Measurements from ENCODE around the gene TTLL10.

TTLL10 gene

DNA sequence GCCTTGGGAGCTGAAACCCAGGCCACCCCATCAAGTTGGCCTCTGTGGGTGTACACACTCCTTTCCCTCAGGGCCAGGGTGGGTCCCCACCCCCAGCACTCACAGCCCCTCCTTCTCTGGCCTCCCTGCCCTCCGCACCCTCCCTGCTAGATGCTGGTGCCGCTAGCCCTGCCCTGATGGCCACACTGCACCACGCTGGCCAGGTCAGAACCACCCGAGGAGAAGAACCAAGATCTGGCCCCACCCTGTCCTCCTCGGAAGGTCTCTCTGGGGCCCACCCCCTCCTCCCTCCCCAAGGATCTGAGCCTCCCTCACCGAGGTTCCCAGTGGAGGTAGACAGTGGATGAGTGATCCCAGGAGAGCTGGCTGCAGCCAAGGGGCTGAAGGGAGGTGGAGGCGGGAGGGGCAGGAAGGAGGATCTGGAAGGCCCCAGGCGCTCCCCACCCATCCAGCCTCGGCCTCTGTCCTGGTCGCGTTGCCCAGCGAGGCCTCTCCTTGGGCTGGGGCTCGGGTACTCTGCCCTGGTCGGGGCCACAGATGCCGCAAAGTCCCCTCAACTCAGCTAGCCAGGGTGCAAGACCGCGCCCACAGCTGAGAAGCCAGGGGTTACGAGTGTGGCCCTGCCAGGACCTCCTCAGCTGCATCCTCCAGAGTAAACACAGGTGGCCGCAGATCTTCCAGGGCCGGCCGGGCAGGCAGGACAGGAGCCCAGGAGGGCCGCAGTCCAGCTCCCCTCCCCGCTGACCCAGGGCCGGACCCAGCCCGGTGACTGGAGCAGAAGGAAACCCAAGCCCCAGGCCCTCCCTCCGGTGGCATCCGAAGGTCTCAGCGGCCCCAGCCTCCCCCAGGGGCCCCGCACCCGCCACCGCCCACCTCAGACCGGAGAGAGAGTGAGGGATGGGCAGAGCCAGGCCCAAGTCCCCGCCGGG, 63.5 kb downstream of the TTLL10 start:
- no peak for DNase-seq (ENCODE audit: low spot score)

DNA sequence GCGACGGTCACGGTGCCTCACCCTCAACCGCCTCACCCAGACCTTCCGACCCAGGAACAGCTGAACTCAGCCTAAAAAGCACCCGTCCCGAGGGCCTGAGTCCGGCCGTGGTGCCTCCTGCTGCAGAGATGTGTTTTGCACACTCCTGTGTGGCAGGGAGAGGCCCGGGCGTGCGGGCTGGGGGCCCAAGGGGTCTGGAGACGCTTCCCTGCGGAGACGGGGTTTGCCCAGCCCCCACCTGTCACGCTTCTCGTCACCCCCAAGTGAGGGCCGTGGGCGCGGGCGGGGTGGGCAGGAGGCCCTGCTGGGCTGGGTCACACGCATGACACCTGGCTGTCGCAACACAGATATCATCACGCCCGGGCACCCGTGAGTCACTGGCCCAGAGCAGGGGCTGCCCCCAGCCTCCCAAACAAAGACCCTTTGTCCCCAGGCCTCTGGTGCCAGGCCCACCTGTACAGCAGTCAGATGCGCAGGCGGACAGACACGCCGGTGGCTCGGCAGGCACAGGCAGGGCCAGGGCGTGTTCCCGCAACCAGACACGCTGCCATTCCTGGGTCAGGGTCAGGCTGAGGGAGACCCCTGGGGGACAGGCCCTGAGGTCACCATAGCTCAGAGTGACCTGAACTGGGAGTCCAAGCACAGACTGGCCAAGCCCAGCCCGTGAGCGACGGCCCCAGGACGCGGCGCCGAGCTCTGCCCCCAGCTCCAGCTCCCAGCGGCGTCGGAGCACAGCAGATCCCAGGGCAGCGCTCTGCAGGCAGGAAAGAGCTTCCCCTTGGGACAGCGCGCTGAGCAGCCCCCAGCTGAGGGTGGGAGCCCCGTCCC, 64.4 kb downstream of the TTLL10 start:
- DNase-seq (ENCODE audit: low spot score) = no peak

DNA sequence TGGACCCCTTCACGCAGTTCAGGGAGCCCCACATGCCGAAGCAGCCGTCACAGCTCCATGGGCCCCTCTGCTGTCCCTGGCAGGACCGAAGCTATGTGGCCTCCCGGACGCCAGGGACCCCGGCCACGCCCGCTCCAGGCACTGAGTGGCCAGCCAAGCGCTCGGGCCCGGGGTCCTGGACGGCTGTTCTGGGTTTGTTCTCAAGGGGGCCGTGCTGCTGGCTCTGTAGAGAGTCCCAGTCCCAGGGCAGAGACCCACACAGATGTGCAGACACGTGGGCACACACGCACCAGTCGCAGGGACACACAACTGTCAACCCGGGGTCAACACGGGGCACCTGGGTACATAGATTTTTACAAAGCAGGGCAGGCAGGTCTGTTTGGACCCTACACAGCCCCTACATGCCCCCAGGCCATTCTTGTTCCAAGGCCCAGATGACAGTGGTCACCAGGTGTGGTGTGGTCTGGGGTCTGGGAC, 65.1 kb downstream of the TTLL10 start:
- no peak for DNase-seq (ENCODE audit: low spot score)

DNA sequence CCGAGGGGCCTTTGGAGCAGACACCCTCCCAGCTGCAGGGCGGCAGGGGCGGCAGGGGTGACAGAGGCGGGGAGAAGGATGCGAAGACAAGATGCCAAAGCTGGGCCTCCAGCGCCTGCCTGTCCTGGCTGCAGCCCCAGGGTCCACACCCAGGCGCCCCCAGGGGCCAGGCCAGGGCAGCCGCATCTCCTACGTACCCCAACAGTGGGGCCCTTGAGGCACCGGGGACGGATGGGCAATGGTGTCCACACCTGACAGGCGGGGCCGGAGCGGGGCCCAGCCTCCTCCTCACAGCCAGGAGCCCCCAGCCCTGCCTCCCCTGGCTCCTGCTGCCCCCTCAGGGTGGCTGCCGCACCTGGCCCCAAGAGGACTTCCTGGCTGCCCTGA, 65.5 kb downstream of the TTLL10 start:
- DNase-seq (ENCODE audit: low spot score) = no peak

DNA sequence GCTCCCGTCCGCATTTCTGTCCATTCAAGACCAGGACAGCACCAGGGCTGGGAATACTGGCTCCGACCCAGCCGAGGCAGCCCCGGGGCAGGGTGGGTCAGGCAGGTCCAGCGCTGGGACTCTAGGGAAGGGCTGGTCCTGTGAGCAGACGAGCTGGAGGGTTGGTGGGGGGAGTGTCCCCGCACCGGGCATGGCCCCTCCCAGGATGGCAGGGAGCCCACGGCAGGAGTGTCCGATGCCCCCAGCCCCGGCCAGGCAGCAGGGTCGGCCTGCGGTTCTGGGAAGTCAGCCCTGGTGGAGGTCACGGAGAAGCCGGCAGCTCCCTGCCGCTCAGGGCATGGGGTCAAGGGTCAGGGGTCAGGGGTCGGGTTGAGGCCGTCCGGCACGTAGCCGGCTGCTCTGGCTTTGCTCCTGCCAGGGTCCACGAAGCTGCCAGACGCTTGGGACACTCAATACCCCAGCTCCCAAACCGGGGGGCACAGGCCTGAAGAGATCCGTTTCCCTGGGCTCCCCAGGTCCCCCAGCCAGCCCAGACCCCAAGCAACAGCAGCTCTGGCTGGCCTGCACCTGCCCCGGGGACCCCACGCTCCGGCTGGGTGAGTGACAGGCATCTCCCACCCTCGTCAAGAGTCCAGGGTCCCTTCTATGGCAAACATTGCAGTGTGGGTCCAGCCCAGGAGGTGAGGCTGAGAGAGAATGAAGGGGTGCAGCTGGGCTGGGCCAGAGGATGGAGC, 66.1 kb downstream of the TTLL10 start:
- DNase-seq (ENCODE audit: low spot score) = no peak

DNA sequence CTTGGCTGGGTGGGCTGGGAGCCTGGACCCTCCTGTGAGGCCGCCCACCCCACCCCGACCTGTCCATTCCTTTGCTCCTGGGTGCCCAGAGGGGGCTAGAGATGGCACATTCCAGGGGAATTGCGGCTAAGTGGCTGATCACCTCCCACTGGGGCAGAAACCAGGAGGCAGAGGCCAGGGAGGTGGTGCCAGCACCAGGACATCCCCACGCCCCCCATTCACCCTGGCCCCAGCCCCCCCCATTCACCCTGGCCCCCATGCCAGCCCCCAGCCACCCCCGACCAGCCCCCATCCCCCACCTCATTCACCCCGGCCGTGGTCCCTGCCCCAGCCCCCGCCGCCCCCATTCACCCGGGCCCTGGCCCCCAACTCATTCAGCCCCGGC, 66.7 kb downstream of the TTLL10 start:
- DNase-seq (ENCODE audit: low spot score) = no peak

DNA sequence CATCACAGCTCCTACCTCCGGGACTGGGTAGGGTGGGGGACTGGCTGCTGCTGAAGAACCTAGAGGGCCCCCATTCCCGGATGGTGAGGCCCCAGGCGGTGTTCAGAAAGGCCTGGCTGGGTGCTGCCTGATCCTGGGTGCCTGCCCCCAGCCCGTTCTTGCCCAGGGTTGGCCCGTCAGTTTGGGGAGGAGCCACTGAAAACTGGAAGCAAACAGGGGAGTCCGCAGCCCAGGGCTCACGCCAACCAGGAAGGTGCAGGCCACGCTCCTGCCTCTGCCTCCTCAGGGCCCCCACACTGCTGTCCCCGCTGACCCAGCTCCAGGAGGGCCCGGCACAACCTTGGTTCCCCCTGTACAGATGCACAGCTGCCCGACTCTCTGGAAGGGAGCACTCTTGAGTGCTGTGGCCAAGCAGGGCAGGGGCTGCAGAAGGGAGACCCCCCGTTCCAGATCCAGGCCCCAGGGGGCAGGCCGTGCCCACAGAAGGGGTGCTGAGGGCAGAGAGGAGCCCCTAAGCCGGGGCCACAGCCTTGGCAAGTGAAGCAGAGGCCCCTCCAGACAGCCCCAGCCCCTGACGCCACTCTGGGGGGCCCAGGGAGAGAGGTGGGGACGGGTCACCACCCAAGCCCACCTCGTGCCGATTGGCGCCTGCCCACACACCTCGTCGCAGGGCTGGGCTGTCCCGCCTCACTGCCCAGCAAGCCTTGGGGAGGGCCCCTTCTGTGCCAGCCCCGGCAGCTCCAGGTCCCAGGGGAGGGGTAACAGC, 67.3 kb downstream of the TTLL10 start:
- DNase-seq (ENCODE audit: low spot score) = no peak

DNA sequence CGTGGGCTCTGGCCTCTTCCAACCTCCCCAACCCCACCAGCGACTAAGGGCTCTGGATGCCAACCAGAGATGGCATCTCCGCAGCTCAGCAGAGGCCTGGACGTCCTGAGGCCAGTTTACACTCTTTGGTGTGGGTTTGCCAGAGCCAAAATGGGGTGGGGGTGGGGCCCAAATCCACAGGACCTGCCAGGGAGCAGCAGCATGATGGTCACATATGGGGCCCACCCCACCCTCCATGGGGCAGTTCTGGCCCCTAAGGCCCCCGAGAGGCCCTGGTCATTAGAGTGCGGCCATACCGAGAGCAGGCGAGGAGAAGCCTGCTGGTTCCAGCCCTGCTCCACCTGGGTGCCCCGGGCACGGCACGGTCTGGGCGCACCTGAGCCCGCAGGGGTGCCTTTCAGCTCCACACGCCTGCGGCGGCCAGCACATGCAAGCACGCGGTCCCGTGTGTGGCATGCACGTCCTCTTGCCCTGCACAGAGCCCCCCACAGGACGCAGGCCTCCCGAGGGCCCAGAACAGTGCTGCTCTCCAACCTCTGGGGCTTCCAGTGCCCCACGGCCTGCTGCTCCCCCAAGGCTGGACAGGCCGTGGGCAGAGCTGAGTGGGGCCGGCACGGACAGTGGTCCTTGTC, 68.0 kb downstream of the TTLL10 start:
- DNase-seq (ENCODE audit: low spot score) = no peak

DNA sequence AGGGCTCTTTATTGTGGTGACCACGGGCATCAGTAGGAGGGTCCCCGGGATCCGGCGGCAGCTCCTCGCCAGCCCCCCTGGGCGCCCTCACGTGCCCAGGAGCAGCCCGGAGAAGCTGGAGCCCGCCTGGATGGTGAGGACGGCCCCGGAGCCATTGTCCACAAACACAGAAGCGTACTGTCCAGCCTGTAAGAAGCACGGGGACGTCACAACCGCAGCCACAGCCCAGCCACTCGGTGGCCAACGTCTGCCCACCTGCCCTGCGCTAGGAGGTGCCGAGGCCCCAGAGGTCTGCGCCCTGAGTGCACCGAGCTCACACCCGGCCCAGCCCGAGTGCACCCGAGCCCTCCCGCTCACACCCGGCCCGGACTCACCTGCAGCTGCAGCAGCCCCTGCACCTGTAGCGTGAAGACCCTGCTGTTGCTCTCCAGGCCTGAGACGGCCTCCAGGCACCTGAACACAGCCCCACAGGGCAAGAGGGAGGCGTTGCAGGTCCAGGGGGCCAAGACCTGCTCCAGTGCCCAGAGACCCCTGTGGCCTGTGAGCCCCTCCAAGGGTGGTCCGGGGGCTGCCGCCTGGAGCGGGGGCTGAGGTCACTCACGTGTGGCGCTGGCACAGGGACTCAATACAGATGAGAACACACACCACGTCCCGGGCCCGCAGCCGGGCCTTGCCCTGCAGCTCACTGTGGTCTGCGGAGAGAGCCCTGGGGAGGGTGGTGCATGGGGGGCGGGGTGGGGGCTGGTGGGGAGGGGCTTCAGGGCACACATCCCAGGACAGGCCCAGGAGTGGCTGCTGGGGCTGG, 69.0 kb downstream of the TTLL10 start:
- no peak for DNase-seq (ENCODE audit: low spot score)

DNA sequence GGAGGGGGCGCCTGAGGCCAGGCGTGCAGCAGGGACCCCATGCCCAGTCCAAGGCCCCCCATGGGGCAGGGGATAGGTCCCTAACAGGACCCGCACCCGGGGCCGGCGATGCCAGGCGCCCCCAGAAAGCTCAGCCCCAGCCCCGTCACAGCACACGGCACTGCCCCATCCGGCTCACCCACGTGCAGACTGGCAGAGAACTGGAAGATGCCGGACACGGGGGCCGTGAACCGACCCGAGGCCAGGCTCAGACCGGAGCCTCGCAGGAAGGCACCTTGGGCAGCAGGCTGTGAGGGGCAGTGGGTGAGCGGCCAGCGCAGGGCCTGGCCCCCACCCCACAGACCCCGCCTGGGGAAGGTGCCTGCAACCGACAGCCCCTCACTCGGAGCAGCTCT, 69.6 kb downstream of the TTLL10 start:
- no peak for DNase-seq (ENCODE audit: low spot score)

DNA sequence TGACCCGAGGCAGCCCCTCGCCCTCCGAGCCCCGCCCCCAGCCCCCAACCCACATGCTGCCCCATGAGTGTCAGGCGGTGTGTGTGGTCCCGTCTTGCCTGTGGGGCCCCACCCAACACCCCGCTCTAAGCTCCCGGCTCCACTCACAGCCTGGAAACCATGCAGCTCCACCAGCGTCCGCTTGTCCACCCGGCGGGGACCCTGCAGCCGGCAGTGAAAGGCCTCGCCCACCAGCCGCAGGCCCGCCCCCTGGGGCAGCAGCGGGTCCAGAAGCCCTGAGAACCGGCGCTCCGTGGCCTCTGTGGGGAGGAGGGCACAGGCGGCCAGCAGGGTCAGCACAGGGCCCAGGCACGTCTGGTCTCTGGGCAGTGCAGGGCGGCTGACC, 70.1 kb downstream of the TTLL10 start:
- DNase-seq (ENCODE audit: low spot score) = no peak

DNA sequence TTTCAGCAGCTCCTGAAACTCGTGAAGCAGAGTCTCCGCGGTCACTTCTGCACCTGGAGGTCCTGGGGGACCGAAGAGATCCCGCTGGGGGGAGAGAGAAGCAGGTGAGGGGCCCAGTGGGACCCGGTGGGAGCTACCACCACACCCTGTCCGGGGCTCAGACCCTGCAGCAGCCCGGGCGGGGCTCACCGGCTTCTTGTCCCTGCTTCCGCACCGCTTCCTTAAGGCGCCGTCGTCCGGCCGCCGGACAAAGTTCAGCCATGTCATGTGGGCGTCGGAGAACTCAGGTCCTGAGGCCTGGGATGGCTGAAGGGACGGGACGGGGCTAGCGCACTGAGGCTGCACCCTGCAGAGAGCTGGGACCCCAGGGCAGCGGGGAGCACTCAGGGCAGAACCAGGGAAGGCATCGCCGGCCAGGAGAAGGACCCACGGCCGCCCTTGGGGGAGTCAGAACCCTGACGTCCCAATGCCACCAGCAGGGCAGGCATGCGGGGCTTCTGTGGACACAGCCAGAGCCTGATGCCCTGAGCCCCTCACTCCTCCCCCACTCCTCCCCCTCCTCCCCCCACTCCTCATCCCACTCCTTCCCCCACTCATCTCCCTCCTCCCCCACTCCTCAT, 70.6 kb downstream of the TTLL10 start:
- no peak for DNase-seq (ENCODE audit: low spot score)

DNA sequence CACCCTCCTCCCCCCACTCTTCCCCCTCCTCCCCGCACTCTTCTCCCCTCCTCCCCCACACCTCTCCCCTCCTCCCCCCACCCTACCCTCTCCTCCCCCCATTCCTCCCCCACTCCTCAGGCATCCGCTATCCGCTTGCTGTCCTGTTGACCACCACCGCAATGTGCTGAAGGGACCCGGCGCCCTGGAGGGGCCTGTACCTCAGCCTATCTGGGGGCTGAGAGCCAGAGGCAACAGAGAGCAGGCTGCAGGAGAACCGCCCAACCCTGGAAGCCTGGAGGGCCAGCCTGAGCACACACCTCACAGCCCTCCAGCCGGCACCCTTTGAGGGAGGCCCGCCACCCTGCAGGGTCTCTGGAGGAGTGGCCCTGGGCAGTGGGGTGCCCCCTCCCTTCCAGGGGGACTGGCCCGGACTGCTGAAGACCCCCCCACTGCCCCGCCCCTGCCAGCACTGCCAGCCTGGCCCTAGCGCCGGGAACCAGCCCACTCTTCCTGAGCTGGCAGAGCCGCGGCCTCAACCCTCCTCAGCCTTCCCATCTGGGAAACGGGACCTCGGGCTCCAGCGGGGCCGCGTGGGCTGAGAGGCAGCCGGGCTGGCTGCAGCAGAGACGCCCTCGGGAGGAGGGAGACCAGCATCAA, 71.6 kb downstream of the TTLL10 start:
- no peak for DNase-seq (ENCODE audit: low spot score)

DNA sequence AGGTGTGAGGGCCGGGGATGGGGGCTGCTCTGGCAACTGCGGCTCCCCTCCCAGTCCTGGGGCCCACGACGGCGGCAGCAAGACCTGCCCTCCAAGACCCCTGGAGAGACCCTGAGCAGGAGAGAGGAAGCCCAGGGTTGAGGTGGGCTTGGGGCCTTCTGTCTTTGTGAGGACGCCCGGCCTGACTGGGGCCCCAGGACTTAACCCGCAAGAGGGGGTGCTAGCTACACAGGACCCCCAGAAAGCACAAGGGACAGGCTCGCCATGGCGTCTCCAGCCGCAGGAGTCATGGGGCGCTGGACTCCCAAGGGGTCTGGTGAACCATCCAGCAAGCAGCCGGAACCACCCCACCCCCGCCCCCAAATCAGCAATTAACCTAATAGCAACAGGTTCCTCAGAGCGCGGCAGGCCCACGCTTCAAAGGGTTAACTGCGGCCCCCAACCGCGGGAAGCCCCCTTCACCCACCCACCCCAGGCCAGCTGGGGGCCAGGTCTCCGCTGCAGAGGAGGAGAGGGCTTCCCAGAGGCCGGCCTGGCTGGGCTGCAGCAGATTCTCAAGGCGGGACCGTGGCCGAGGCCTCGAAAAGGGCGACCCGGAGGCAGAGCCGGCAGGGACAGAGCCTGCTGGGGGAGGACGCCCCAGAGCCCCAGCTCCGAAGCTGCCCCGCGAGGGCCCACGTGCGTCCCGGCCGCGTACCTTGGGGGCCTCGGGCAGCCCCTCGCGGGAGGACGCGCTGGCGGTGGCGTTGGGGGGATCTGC, 72.3 kb downstream of the TTLL10 start:
- DNase-seq (ENCODE audit: low spot score) = no peak

DNA sequence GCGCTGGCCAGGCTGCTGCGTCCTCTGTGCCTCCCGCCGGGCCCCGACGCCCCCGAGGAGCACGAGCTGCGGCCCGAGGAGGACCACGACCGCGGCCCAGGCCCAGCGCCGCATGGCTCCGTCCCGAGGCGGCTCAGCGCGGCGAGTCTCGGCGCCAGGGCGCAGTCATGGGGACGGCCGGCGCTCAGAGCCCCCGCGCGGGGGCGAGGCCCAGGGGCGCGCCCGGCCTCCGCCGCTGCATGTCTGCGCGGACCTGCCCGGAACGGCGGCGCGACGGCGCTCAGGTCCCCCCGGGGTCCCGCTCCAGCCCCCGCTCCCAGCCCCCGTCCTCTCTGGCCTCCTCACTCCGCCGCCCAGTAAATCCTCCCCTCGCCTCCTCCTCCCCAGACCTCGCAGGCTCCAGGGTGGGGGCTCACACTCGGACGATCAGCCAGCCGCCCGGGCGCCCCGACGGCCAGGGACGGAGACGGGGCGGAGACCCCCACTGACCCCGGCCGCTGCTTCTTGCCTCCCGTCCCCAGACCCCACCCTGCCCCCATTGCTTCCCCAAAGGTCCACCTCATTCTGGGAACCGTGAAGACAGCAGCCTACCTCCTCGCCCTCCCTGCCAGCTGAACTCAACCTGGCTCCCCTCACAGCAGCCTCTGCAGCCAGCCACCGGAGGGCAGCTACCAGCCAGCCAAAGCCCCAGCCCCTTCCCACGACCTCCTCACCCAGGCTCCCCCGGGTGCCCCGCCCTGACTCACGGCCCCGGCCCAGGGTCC, 73.1 kb downstream of the TTLL10 start, which contains the start of gene C1QTNF12:
Gene C1QTNF12, minus strand, starts transcription at position 146 of the 764 bp plus-strand sequence. Its CDS starts 32 bp downstream, at position 114.
- no peak for DNase-seq (ENCODE audit: low spot score)

DNA sequence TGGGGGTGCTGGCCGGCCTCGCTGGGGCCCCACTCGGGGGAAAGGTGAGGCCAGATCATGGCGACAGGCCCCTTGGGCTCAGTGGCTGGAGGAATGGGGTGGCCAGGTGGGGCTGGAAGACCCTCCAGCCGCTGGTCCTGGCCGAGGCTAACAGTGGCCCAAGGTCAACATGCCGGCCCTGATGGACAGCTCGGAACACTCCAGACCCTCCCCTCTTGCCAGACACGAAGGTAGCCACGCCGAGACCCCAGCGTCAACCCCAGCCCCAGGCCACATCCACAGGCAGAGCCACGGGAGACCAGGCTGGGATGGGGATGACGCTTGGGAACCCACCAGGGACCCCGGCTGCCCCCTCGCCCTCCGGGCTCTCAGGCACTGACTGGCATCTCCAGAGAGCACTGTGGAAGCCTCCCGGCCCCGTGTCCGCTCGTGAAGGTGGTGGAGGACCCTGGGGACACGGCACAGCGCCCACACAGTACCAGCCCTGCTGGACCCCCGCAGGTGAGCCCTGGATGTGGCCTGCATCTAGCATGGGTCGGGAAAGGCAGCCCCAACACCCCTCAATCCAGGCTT, 73.7 kb downstream of the TTLL10 start:
- no peak for DNase-seq (ENCODE audit: low spot score)

All from germinal center (tissue), 1 donor.